BJ (cell line): ENCODE results near the gene OPA3. TPM values are rescaled to one million over a fixed set of nuclear protein-coding genes. Genes with fewer than 3 reads are reported as not detected.

ENCODE experiments used
- CTCF ChIA-PET: fragments of 350-600 bp; formaldehyde crosslinking; extraction: SDS; loops from one replicate; lab custom pipeline; 2021; ENCODE audit warnings: antibody characterized with exemption, inconsistent platforms; lab: Yijun Ruan, JAX
- POLR2A ChIA-PET: fragments of 300-600 bp; sonication (Branson Sonifier 250); formaldehyde crosslinking; extraction: SDS; loops from one replicate; lab custom pipeline; 2021; ENCODE audit warnings: antibody characterized with exemption; lab: Charles Lee
- DNase-seq: peaks from one replicate; pipeline ENCODE4 v3.0.0-alpha.2; 2011; ENCODE audit warnings: low read depth
- H3K27me3 ChIP-seq: 2 replicates; pipeline ENCODE4 v1.6.0; 2011; ENCODE audit warnings: low read length; ENCODE audit not compliant: control insufficient read depth, insufficient read depth
- H3K36me3 ChIP-seq: 2 replicates; pipeline ENCODE4 v1.5.1; 2011; ENCODE audit warnings: low read length; ENCODE audit not compliant: control insufficient read depth, insufficient read depth
- H3K4me3 ChIP-seq: 2 replicates; pipeline ENCODE4 v1.5.1; 2011; ENCODE audit warnings: low read depth, mild to moderate bottlenecking, control low read depth, low read length
- polyA plus RNA-seq: library from polyadenylated mRNA; depleted of rRNA; stranded (reverse); fragments of >200 nt; gene quantifications from 2 replicates; pipeline ENCODE4 v1.2.3, GENCODE V29; 2011
- TF ChIP-seq, protein P1 (sequence below): IDR thresholded peaks from 2 replicates; pipeline ENCODE4 v1.5.1; 2011; ENCODE audit warnings: low read depth, mild to moderate bottlenecking, control low read depth, inconsistent platforms, low read length, moderate library complexity; ENCODE audit not compliant: insufficient read depth

Gene OPA3
- polyA plus RNA-seq, 1 experiment, result 15.1 TPM

DNA sequence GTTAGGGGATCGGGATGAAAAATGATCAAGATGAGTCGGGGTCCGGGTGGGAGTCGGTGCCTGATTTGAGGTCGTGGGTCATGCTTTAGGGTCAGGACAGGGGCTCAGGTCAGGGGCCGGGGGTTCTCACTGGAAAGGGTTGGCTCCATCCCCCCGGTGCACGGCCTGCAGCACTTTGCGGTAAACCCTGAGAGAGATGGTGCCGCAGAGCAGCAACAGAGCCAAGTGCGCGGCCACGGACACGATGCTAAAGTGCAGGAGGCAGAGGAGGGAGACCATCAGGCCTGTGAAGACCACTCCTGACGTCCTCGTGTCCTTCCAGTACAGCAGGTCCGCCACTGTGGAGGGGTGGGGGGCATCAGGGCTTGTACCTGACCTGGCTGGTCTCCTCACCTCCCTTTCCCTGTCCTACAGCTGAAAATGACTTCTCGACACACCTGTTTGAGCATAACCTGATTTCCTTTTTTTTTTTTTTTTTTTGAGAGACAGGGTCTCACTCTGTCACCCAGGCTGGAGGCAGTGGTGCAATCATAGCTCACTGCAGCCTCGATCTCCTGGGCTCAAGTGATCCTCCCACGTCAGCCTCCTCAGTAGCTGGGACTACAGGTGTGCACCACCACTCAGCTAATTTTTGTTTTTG lies 95.3 kb downstream of the OPA3 start:
- H3K4me3 ChIP-seq, result no peak overlapping the region
- no peaks in the 10 kb centered on the region for H3K27me3 ChIP-seq
- DNase-seq, result no peak
- ChIA-PET POLR2A (no interaction called here), CTCF (interaction anchor here (0.9 to 23.1 kb wide), 3 partner anchors 12 to 152 kb away, joined by 3 to 764 read pairs (median 50); partner anchors contain the start of gene ERCC1)
- TF ChIP-seq, protein P1, sequence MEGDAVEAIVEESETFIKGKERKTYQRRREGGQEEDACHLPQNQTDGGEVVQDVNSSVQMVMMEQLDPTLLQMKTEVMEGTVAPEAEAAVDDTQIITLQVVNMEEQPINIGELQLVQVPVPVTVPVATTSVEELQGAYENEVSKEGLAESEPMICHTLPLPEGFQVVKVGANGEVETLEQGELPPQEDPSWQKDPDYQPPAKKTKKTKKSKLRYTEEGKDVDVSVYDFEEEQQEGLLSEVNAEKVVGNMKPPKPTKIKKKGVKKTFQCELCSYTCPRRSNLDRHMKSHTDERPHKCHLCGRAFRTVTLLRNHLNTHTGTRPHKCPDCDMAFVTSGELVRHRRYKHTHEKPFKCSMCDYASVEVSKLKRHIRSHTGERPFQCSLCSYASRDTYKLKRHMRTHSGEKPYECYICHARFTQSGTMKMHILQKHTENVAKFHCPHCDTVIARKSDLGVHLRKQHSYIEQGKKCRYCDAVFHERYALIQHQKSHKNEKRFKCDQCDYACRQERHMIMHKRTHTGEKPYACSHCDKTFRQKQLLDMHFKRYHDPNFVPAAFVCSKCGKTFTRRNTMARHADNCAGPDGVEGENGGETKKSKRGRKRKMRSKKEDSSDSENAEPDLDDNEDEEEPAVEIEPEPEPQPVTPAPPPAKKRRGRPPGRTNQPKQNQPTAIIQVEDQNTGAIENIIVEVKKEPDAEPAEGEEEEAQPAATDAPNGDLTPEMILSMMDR, result no peak
- H3K36me3 ChIP-seq, result peaks cover 2% of the 10 kb centered on the region; the same call in 1 of the 2 replicates

DNA sequence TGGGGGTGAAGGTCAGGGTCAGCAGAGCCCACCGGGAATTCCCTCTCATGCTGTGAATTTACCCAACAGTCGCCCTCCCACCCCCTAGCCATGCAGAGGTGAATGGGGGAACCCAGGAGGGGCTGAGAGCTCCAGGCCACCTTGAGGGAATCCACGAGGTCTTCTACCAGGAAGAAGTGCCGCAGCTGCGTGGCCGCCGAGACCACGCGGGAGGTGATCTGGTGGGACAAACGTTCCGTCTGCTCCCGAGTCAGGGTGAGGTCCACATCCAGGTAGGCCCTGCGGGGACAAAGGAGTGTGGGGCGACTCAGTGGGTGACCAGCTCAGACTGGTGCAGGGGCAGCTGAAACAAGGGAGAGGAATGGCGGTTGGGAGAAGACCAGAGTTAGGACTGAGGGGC lies 95.9 kb downstream of the OPA3 start:
- CTCF ChIA-PET, result interaction anchor here (0.9 to 23.1 kb wide), 3 partner anchors 12 to 153 kb away, joined by 3 to 764 read pairs (median 50); partner anchors contain the start of gene ERCC1
- TF ChIP-seq, protein P1, result no peak
- H3K27me3 ChIP-seq, result no peaks in the 10 kb centered on the region
- DNase-seq, result no peak
- POLR2A ChIA-PET, result no interaction called here
- H3K36me3 ChIP-seq, result peaks cover 2% of the 10 kb centered on the region; the same call in 1 of the 2 replicates
- H3K4me3 ChIP-seq, result no peak overlapping the region

DNA sequence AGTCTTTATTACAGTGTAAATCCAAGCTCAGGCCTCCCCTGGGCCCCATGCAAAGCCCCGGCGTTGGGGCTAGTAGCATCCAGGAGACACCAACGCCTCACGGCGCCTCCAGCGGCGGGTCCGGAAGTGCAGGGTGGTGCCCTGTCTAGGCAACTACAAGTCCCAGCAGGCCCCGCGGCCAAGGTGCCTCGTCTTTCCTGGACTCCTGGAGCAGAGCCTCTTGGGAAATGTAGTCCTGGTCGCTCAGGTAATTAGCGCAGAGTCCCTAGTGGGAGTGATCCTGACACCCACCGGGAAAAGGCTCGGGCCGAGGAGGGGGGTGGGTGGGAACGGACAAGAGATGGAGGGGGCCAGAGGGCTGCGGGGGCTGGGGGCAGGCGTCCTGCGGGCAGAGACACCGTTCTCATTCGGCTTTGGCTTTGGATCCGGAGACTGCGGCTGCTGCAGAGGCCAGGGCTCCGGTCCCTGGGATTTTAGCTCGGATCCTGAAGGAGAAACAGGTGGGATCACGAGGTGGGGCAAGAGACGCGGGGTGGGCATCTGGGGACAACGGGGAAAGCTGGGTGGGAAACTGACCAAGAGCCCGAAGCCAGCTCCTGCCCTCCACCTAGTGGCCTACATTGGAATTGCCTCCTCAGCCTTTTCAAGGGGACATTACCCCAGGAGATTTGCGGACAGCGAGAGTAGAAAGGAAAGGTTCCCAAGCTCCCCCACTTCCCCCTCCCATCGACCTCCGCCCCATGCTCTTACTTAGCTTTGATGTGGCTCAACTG lies 99.1 kb downstream of the OPA3 start:
- no peak for DNase-seq
- no peaks in the 10 kb centered on the region for H3K27me3 ChIP-seq
- peaks cover 2% of the 10 kb centered on the region; the same call in 1 of the 2 replicates for H3K36me3 ChIP-seq
- peak overlapping the region; percentile 65 for H3K4me3 ChIP-seq
- CTCF ChIA-PET, result interaction anchor here (0.5 to 23.1 kb wide), 49 partner anchors 8 to 598 kb away, joined by 3 to 764 read pairs (median 4); partner anchors contain the start of genes EML2, ERCC1, FOSB and PPM1N
- POLR2A ChIA-PET, result interaction anchor here (0.5 to 0.7 kb wide), 3 partner anchors 16 to 46 kb away, joined by 3 read pairs; no protein-coding TSS in a partner anchor
- TF ChIP-seq, protein P1, result peak; percentile 91

DNA sequence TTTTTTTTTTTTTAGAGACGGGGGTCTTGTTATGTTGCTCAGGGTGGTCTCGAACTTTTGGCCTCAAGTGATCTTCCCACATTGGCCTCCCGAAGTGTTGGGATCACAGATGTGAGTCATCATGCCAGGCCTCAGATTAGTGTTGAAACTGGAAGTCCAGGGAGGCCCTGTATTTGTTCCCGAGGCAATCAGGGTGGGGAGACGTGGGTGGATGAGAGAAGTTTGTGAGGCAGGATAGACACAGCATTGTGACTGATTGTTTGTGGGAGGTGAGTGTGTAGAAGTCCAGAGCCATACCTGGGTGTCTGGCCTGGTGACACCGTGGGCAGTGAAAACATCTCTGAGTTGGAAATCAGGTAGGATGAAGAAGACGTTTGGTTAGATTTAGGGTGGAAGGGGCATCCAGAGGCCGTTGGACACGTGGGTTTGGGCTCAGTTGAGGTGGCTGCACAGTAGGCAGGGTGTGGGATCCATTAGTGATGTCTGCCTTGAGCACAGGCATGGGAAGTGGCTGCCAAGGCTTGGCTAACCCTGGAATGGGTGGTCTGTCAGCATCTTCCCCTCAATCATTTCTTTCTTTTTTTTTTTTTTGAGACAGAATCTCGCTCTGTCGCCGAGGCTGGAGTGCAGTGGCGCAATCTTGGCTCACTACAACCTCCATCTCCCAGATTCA lies 100.2 kb downstream of the OPA3 start:
- DNase-seq, result no peak
- CTCF ChIA-PET, result interaction anchor here (0.5 to 23.1 kb wide), 32 partner anchors 7 to 597 kb away, joined by 3 to 764 read pairs (median 6); partner anchors contain the start of genes EML2, ERCC1, FOSB and PPM1N
- no peaks in the 10 kb centered on the region for H3K27me3 ChIP-seq
- POLR2A ChIA-PET, result interaction anchor here (0.6 kb wide), 1 partner anchor 15 kb away, joined by 3 read pairs; no protein-coding TSS in a partner anchor
- H3K36me3 ChIP-seq, result peaks cover 2% of the 10 kb centered on the region; the same call in 1 of the 2 replicates
- TF ChIP-seq, protein P1, result no peak
- H3K4me3 ChIP-seq, result no peak overlapping the region
